ENCODE results near the gene NXPH3.

Gene NXPH3

DNA sequence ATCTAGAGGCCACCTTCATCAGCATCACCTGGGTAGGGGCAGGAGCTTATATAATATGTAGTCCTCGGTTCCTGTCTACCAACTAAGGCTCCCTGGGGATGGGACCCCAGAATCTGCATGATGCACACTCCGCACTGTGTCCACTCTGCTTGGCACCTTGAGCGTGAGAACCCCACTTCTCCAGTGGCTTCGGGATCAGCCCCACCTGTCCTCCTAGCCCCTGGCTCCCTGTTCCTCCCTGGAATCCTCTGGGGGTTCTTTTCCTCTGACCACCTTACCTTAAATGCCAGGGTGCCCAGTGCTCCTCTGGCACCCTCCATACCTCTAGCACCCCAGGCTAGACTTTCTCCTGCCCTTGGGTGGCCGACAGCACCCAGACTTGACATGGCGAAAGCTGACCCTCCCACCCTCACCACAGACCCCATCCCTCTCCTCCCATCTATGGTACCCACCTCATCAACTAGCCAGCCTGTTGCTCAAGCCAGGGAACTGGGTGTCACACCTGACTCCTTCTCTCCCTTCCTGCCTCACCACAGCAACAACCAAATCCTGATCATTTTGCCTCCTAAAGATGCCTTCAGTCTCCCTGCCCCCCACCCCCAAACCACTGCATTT, 2.8 kb upstream of the NXPH3 start:
- H3K4me3 ChIP-seq (ENCODE audit: low read depth, low read length): no peak overlapping the region
- TF ChIP-seq, protein P1, sequence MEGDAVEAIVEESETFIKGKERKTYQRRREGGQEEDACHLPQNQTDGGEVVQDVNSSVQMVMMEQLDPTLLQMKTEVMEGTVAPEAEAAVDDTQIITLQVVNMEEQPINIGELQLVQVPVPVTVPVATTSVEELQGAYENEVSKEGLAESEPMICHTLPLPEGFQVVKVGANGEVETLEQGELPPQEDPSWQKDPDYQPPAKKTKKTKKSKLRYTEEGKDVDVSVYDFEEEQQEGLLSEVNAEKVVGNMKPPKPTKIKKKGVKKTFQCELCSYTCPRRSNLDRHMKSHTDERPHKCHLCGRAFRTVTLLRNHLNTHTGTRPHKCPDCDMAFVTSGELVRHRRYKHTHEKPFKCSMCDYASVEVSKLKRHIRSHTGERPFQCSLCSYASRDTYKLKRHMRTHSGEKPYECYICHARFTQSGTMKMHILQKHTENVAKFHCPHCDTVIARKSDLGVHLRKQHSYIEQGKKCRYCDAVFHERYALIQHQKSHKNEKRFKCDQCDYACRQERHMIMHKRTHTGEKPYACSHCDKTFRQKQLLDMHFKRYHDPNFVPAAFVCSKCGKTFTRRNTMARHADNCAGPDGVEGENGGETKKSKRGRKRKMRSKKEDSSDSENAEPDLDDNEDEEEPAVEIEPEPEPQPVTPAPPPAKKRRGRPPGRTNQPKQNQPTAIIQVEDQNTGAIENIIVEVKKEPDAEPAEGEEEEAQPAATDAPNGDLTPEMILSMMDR (IDR thresholded peaks at IDR 0.05; ENCODE audit: borderline replicate concordance, insufficient read depth, low read depth, low read length): no peak

DNA sequence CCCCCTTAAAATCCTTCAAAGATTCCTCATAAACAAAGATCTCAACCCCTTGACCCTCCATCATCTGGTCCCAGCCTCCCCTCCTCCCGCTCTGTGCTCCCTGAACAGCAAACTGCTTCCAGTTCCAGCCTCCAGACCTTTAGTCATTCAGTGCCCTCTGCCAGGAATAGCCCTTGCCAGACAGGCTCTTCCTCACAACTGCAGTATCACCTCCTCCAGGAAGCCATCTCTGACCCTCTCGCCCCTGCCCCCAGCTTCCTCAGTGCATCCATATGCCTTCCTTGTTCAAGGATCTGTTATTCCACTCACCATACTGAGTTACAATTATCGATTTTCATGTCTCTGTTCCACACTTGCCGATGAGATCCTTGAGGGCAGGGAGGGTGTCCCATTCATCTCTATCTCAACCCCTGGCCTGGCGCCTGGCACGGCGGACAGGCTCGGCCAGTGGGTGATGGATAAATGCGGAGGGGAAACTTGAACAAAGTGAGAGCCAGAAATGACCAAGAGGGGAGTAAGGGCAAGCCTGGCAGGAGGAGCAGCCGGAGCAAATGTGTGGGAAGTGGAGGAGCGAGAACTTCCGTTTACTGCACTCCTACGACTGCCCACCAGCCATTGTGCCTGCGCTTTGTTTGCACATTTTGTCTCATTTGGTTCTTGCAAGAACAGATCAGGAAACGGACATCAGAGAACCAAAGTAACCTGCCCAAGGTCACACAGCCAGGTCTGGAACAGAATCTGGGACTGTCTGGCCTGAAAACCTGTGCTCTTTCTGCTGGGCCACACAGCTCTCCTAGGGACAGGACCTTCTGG, 2.0 kb upstream of the NXPH3 start:
- TF ChIP-seq, protein P1 (IDR thresholded peaks at IDR 0.05; ENCODE audit: borderline replicate concordance, insufficient read depth, low read depth, low read length): no peak
- no peak overlapping the region for H3K4me3 ChIP-seq (ENCODE audit: low read depth, low read length)

DNA sequence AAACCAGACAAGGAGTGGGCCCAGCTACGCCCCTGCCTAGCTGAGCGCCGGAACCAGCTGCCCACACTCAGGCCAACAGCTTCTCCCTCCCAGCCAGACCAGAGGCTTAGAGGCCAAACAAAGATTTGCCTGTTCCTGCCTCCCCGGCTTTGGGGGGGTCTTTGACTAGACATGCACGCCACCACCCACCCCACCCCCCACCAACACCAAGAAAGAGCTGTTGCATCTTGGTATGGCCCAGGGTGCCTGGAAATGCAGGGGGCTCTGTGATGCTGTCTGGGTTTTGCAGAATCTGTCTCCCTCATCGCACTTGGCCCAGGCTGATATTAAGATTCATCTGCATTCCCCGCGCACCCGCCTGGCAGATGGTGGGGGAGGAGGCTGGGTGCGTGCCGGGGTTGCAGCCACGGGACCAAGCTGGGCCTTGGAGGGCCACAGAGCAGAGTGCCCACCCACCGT, 1.3 kb upstream of the NXPH3 start:
- no peak overlapping the region for H3K4me3 ChIP-seq (ENCODE audit: low read depth, low read length)
- TF ChIP-seq, protein P1 (IDR thresholded peaks at IDR 0.05; ENCODE audit: borderline replicate concordance, insufficient read depth, low read depth, low read length): no peak

DNA sequence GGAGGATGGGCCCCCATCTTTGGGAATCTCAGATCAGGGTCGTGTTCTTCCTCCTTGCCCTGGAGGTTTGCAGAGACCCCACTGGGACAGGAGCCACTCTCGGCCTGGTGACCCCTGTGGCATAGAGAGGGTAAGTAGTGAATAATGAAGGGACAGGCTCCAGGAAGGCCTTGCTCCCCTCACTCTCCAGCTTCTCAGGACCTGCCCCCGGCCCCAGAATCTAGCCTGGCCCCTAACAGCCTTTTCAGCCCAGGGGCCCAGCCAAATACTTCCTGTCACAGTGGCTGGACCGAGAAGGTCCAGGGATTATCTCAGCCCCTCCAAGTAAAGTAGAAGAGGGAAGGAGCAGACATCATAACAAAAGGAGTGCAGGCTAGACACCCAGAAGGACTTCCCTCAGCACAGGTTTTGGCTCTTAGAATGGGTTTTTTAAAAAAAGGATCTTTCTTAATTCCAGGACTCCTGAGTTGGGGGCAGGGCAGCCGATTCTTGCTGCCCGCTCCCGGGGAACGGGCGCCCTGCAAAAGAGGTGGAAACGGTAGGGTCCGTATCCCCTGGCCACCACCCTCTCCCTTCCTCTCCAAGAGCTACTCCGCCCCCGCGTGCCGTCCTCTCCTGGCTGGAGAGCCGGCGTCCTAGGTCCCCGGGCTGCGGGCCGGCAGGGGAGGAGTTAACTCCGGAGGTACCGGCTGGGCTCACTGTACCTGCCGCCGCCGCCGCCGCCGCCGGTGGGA, 559 bp upstream of the NXPH3 start:
- TF ChIP-seq, protein P1 (IDR thresholded peaks at IDR 0.05; ENCODE audit: borderline replicate concordance, insufficient read depth, low read depth, low read length): no peak
- H3K4me3 ChIP-seq (ENCODE audit: low read depth, low read length): no peak overlapping the region

DNA sequence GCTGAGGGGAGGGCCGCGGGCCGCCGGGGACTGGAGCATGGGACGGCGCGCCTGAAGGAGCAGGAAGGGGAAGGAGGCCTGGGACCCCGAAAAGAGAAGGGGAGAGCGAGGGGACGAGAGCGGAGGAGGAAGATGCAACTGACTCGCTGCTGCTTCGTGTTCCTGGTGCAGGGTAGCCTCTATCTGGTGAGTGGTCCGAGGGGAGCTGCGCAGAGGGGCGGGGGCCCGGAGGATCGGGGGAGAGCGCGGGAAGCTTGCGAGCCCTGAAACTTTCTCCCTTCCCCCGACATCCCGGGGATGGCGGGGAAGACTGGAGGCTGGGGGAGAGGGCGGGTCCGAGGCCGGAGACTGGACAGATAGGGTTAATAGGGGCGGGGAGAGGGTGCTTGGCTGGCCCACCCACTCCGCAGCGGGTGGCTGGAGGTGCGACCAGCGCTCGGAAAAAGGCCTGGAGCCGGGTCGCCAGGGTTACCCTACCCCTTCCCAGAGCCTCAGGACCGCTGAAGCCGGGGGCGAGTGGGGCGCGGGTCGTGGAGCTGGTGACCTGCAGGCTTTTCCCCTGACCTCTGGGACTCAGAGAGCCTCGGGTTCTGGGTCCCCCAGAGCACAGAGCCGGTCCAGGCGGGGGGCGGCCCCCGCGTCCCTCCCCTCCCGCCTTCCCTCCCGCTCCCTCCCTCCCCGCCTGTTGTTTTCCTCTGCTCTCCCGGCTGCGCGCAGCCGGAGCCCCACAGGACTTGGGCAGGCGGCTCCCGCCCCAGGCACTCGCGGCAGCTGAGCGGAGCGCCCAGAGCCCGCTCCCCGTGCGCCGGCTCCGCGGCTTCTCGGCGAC, 631 bp downstream of the NXPH3 start:
- H3K4me3 ChIP-seq (ENCODE audit: low read depth, low read length): peak overlapping the region; percentile 41
- TF ChIP-seq, protein P1 (IDR thresholded peaks at IDR 0.05; ENCODE audit: borderline replicate concordance, insufficient read depth, low read depth, low read length): no peak

DNA sequence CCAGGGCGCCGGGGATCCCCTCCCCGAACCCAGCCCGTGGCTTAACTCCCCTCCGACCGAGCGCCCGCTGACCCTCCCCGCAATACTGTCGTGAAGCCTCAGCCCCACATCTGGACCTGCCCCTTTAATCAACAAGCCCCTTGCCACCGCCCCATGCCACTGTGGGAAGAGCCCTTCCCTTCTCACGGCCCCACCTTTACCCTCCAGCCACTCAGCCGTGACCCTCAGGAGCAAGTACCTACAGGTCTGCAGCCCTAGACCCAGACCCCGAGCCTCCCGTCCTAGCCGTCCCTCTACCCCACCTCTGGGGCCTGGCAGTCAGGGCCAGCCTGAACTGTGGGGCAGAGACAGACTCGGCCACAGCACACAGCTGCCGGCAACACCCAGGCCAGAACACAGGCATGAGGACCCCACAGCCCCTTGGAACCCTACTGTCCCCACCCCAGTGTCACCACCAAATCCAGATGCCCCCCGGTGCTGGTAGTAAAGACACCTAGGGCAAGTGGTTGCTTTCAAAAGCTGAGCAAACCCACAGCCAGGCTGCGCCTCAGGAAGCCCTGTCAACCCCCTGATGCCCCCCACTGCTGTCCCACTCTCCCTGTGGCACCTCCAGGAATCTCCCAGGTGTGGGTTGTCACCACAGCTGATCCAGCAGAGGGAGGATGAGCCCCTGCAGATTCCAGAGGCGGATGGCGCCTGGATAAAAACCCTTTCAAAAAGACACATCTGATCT, 1.4 kb downstream of the NXPH3 start:
- H3K4me3 ChIP-seq (ENCODE audit: low read depth, low read length): no peak overlapping the region
- TF ChIP-seq, protein P1 (IDR thresholded peaks at IDR 0.05; ENCODE audit: borderline replicate concordance, insufficient read depth, low read depth, low read length): no peak

Measured in GM12875 (cell line).